Prostate gland (tissue), 2 donors: ENCODE results near the gene TIRAP. TPM values are rescaled to one million over a fixed set of nuclear protein-coding genes. Genes with fewer than 3 reads are reported as not detected.

Experiments
- DNase-seq: peaks from one replicate; pipeline ENCODE4 v3.0.0-alpha.2; 2019; ENCODE audit warnings: low spot score
- H3K27ac ChIP-seq, 2 donors: fragments of 200-600 bp; sonication (generic); 2 replicates each; pipeline ENCODE4 v1.5.1; 2017 to 2019
- H3K27me3 ChIP-seq: fragments of 200-600 bp; sonication (generic); replicated peaks from 2 replicates; pipeline ENCODE4 v1.5.1; 2019; ENCODE audit not compliant: insufficient read depth
- H3K36me3 ChIP-seq, 2 donors: fragments of 200-600 bp; sonication (generic); 1 replicate in 1 of 2; 2 replicates in 1 of 2; pipeline versions ENCODE4 v1.5.1 to v1.8.1; 2017 to 2019
- H3K4me1 ChIP-seq: fragments of 200-600 bp; sonication (generic); replicated peaks from 2 replicates; pipeline ENCODE4 v1.5.1; 2019
- H3K4me3 ChIP-seq, 2 donors: fragments of 200-600 bp; sonication (generic); 2 replicates each; pipeline ENCODE4 v1.5.1; 2017 to 2019
- H3K9me3 ChIP-seq: fragments of 200-600 bp; sonication (generic); 2 replicates; pipeline ENCODE4 v1.5.1; 2017
- POLR2A ChIP-seq: fragments of 450-650 bp; IDR thresholded peaks from one replicate; pipeline ENCODE4 v1.6.1; 2016; ENCODE audit warnings: antibody characterized with exemption, mild to moderate bottlenecking
- POLR2AphosphoS5 ChIP-seq: sonication (generic); formaldehyde crosslinking; IDR thresholded peaks from one replicate; pipeline ENCODE4 v1.6.1; 2017; ENCODE audit warnings: antibody characterized with exemption
- WGBS: methylation state at CpG from one replicate; pipeline ENCODE4 v1.1.5; 2018; 5-methylcytosine and 5-hydroxymethylcytosine counted together
- intact Hi-C: fragments of 100-400 bp; cut with DNase I; formaldehyde crosslinking; loops from one replicate; pipeline ENCODE4 v1.14.2; 2022
- total RNA-seq, 2 donors: library from RNA; depleted of rRNA; stranded (reverse); fragments of >200 nt; gene quantifications; one replicate each; pipeline ENCODE4 v1.1.0, GENCODE V29; 2016
- TF ChIP-seq, protein P1 (sequence below), 4 experiments: fragments of 200-600 bp in 2 of 4; fragments of 450-650 bp in 2 of 4; sonication (generic) in 2 of 4; IDR thresholded peaks; 1 replicate in 3 of 4; 2 replicates in 1 of 4; pipeline ENCODE4 v1.5.1; 2016 to 2019; ENCODE audit warnings: antibody characterized with exemption in 4 of 4, mild to moderate bottlenecking in 2 of 4, moderate library complexity in 2 of 4

TIRAP gene
- total RNA-seq, 2 donors from 2014 or later, result 15.2 to 19.9 TPM

- Histone ChIP-seq H3K4me1 (no peaks in the 10 kb centered on the region), H3K27ac (no peak overlapping the region), H3K27me3 (no peaks in the 10 kb centered on the region), H3K36me3 (no peaks in the 10 kb centered on the region), H3K4me3 (no peak overlapping the region), H3K9me3 (no peaks in the 10 kb centered on the region)
- TF ChIP-seq POLR2A (no peak), POLR2AphosphoS5 (peak; percentile 35)
- TF ChIP-seq, protein P1, sequence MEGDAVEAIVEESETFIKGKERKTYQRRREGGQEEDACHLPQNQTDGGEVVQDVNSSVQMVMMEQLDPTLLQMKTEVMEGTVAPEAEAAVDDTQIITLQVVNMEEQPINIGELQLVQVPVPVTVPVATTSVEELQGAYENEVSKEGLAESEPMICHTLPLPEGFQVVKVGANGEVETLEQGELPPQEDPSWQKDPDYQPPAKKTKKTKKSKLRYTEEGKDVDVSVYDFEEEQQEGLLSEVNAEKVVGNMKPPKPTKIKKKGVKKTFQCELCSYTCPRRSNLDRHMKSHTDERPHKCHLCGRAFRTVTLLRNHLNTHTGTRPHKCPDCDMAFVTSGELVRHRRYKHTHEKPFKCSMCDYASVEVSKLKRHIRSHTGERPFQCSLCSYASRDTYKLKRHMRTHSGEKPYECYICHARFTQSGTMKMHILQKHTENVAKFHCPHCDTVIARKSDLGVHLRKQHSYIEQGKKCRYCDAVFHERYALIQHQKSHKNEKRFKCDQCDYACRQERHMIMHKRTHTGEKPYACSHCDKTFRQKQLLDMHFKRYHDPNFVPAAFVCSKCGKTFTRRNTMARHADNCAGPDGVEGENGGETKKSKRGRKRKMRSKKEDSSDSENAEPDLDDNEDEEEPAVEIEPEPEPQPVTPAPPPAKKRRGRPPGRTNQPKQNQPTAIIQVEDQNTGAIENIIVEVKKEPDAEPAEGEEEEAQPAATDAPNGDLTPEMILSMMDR (IDR thresholded peaks at IDR 0.05), result peak; percentile 75 to 91 (median 86)
- peak; percentile 72 for DNase-seq
- 71% methylated on average over 12 of the region's 12 CpGs for WGBS
- intact Hi-C loops, result loop anchor here (2.0 to 10.0 kb wide), 2 partner anchors 170 to 674 kb away; no protein-coding TSS in a partner anchor
Measured at GRCh38 chr11:126310200-126310991, 27.5 kb downstream of the TIRAP start.

DNA sequence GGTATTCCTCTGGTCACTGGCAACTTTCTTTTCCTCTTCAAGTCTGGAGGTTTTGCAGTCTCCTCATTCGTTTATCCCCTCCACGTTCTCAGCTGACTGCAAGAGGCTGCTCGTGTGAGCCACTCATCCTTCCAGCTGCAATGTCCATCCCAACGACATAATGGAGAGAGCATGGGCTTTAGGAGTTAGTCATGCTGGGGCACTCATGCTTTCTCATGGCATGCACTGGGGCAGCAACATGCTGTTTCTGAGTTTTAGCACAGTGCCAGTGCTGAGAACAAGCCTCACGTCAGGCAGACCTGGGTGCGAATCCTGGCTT, 28.1 kb downstream of the TIRAP start:
- Histone ChIP-seq H3K27me3 (no peaks in the 10 kb centered on the region), H3K4me3 (no peak overlapping the region), H3K4me1 (no peaks in the 10 kb centered on the region), H3K9me3 (no peaks in the 10 kb centered on the region), H3K36me3 (no peaks in the 10 kb centered on the region), H3K27ac (no peak overlapping the region)
- intact Hi-C loops, result loop anchor here (2.0 to 10.0 kb wide), 2 partner anchors 170 to 674 kb away; no protein-coding TSS in a partner anchor
- WGBS, result 71% methylated on average over 6 of the region's 6 CpGs
- DNase-seq, result no peak
- TF ChIP-seq POLR2A (no peak), POLR2AphosphoS5 (no peak)
- TF ChIP-seq, protein P1 (IDR thresholded peaks at IDR 0.05), result no peak

- TF ChIP-seq POLR2A (no peak), POLR2AphosphoS5 (no peak)
- TF ChIP-seq, protein P1 (IDR thresholded peaks at IDR 0.05), result no peak
- Histone ChIP-seq H3K9me3 (no peaks in the 10 kb centered on the region), H3K4me1 (no peaks in the 10 kb centered on the region), H3K36me3 (no peaks in the 10 kb centered on the region), H3K4me3 (no peak overlapping the region), H3K27me3 (no peaks in the 10 kb centered on the region), H3K27ac (no peak overlapping the region)
- 90% methylated on average over 14 of the region's 14 CpGs for WGBS
- DNase-seq, result no peak
- intact Hi-C loops, result loop anchor here (2.0 to 10.0 kb wide), 2 partner anchors 169 to 673 kb away; no protein-coding TSS in a partner anchor
Measured at GRCh38 chr11:126311401-126312291, 28.8 kb downstream of the TIRAP start.

GRCh38 chr11:126312961-126313360, 30.1 kb downstream of the TIRAP start:
- Histone ChIP-seq H3K4me3 (no peak overlapping the region), H3K36me3 (no peaks in the 10 kb centered on the region), H3K27ac (no peak overlapping the region), H3K4me1 (no peaks in the 10 kb centered on the region), H3K9me3 (no peaks in the 10 kb centered on the region), H3K27me3 (no peaks in the 10 kb centered on the region)
- TF ChIP-seq, protein P1 (IDR thresholded peaks at IDR 0.05), result no peak
- TF ChIP-seq POLR2A, result no peak
- TF ChIP-seq POLR2AphosphoS5, result no peak
- 44% methylated on average over 8 of the region's 8 CpGs for WGBS
- intact Hi-C loops, result loop anchor here (10.0 kb wide), 1 partner anchor 672 kb away; no protein-coding TSS in a partner anchor
- DNase-seq, result no peak
